Measurements from ENCODE around the gene MALAT1. TPM values are rescaled to one million over a fixed set of nuclear protein-coding genes. Genes with fewer than 3 reads are reported as not detected.
A peak's percentile ranks its signal among the peaks of the same experiment; 100 is the strongest.

MALAT1 gene
- total and polyA plus RNA-seq, 2 experiments from 2014 or later: 7,439 to 16,838 TPM

GRCh38 chr11:65538915-65539743, 40.3 kb downstream of the MALAT1 start:
- H3K4me1 ChIP-seq (ENCODE audit: low read depth): no peaks in the 10 kb centered on the region
- peaks cover 24% of the 10 kb centered on the region for H3K27me3 ChIP-seq
- H3K27ac ChIP-seq: no peak overlapping the region
- peaks cover 5% of the 10 kb centered on the region for H3K36me3 ChIP-seq
- H3K9me3 ChIP-seq (ENCODE audit: low read depth): no peaks in the 10 kb centered on the region
- no peak for TF ChIP-seq CTCF (IDR thresholded peaks at IDR 0.05; ENCODE audit: low read depth, low read length)
- peak overlapping the region; percentile 19 for H3K4me3 ChIP-seq
- DNase-seq (ENCODE audit: low read depth in 1 of 2, low spot score in 1 of 2): no peak

GRCh38 chr11:65539744-65540289, 41.0 kb downstream of the MALAT1 start:
- Histone ChIP-seq H3K36me3 (peaks cover 5% of the 10 kb centered on the region), H3K9me3 (ENCODE audit: low read depth) (no peaks in the 10 kb centered on the region), H3K4me1 (ENCODE audit: low read depth) (no peaks in the 10 kb centered on the region), H3K4me3 (peak overlapping the region; percentile 19), H3K27ac (no peak overlapping the region), H3K27me3 (peaks cover 24% of the 10 kb centered on the region)
- TF ChIP-seq CTCF (IDR thresholded peaks at IDR 0.05; ENCODE audit: low read depth, low read length): no peak
- no peak for DNase-seq (ENCODE audit: low read depth in 1 of 2, low spot score in 1 of 2)

- Histone ChIP-seq H3K4me3 (peak overlapping the region; percentile 19), H3K27ac (no peak overlapping the region), H3K4me1 (ENCODE audit: low read depth) (no peaks in the 10 kb centered on the region), H3K9me3 (ENCODE audit: low read depth) (no peaks in the 10 kb centered on the region), H3K36me3 (peaks cover 3% of the 10 kb centered on the region), H3K27me3 (peaks cover 24% of the 10 kb centered on the region)
- TF ChIP-seq CTCF (IDR thresholded peaks at IDR 0.05; ENCODE audit: low read depth, low read length): peak; percentile 79
- DNase-seq (ENCODE audit: low read depth in 1 of 2, low spot score in 1 of 2): peak; percentile 88 to 93
These were observed 41.6 kb downstream of the MALAT1 start for GRCh38 chr11:65540290-65541092.

DNA sequence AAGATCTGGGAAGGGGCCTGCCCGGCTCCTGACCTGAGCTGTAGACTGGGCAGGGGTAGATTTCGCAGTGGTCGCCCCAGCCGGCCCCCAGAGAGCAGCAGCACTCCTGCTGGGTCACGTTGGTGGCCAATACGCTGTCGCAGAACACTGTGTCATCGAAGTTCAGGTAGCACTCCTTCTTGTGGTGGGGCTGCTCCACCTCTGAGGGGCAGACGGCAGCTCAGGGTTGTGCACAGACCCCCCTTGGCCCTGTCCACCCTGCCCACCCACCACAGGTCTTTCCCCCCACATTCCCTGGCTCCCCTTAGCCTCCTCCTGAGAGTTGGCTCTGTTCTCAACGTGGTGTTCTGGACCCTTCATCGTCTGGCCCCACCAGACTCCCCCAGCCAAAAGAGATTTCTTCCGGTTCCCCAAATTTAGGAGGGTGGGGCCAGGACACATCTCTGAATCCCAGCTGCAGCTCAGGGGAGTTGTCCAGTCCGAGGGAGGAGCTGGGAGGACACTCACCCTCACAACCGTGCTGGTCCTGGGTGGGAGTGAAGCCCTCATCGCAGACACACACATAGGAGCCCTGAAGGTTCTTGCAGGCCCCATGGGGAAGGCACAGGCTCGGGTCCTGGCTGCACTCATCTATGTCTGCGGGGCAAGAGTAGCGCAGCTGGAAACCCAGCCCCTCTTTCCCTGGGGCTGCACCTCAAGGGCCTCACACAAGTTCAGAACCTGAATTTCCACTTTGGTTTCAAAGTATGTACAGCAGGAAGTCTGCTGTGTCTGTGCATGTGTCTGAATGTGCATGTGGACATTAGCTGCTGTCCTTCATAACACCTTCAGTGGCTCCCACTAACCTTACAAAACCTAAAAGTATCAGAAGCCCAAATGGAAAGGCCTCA, 42.5 kb downstream of the MALAT1 start:
- Histone ChIP-seq H3K36me3 (peaks cover 3% of the 10 kb centered on the region), H3K4me1 (ENCODE audit: low read depth) (no peaks in the 10 kb centered on the region), H3K27me3 (peaks cover 24% of the 10 kb centered on the region), H3K9me3 (ENCODE audit: low read depth) (no peaks in the 10 kb centered on the region), H3K4me3 (peak overlapping the region; percentile 19), H3K27ac (no peak overlapping the region)
- no peak for DNase-seq (ENCODE audit: low read depth in 1 of 2, low spot score in 1 of 2)
- no peak for TF ChIP-seq CTCF (IDR thresholded peaks at IDR 0.05; ENCODE audit: low read depth, low read length)

All from cardiac muscle cell (in vitro differentiated cells and primary cell).